GM12864 (cell line): ENCODE results near the gene SHB.

Experiments used
- DNase-seq: peaks from one replicate; pipeline ENCODE4 v3.0.0-alpha.2; 2011; ENCODE audit warnings: low read depth
- H3K4me3 ChIP-seq: 2 replicates; pipeline ENCODE4 v1.5.1; 2011; ENCODE audit warnings: mild to moderate bottlenecking, low read depth, low read length, control low read depth
- CTCF ChIP-seq: IDR thresholded peaks from 2 replicates; pipeline ENCODE4 v1.5.1; 2011; ENCODE audit warnings: low read depth, mild to moderate bottlenecking, moderate library complexity, low read length, control low read depth, inconsistent platforms; ENCODE audit errors: missing control alignments

The SHB gene

GRCh38 chr9:38018241-38018957 is 50.6 kb downstream of the SHB start:
- no peak for TF ChIP-seq CTCF
- no peak for DNase-seq
- no peak overlapping the region for H3K4me3 ChIP-seq

- H3K4me3 ChIP-seq: no peak overlapping the region
- TF ChIP-seq CTCF: no peak
- DNase-seq: no peak
Measured at GRCh38 chr9:38017885-38018186, 51.2 kb downstream of the SHB start.

- no peak overlapping the region for H3K4me3 ChIP-seq
- no peak for DNase-seq
Measured at GRCh38 chr9:38017149-38017884, 51.7 kb downstream of the SHB start.

GRCh38 chr9:38016375-38017135 is 52.5 kb downstream of the SHB start:
- no peak for TF ChIP-seq CTCF
- no peak for DNase-seq
- H3K4me3 ChIP-seq: no peak overlapping the region

More at GRCh38 chr9:38017149-38017884, 51.7 kb downstream of the SHB start:
- TF ChIP-seq CTCF: no peak

GRCh38 chr9:38015906-38016305 is 53.1 kb downstream of the SHB start:
- H3K4me3 ChIP-seq: no peak overlapping the region
- no peak for DNase-seq
- no peak for TF ChIP-seq CTCF

GRCh38 chr9:38015266-38015665 is 53.8 kb downstream of the SHB start:
- no peak for TF ChIP-seq CTCF
- DNase-seq: no peak
- H3K4me3 ChIP-seq: no peak overlapping the region
